ENCODE measurements around the gene NADK2.

- TF ChIP-seq CTCF (IDR thresholded peaks at IDR 0.05; ENCODE audit: extremely low read depth in 1 of 2, insufficient read depth in 1 of 2, low read depth in 1 of 2, low read length in 2 of 2) (no peak), EZH2 (IDR thresholded peaks at IDR 0.05; ENCODE audit: borderline replicate concordance, low read depth, low read length, severe bottlenecking) (no peak), POLR2A (IDR thresholded peaks at IDR 0.05; ENCODE audit: low read depth, low read length) (no peak), POLR2AphosphoS5 (IDR thresholded peaks at IDR 0.05; ENCODE audit: insufficient read depth, low read depth, low read length) (no peak), GATA2 (IDR thresholded peaks at IDR 0.05; ENCODE audit: insufficient read depth, insufficient read length, low read depth, low read length) (no peak)
Measured at GRCh38 chr5:36270876-36271575, 29.3 kb upstream of the NADK2 start.

Measured in endothelial cell of umbilical vein (primary cell).